IMR-90 (cell line): ENCODE data around the gene CLCN6.

Experiments
- CEBPB ChIP-seq: IDR thresholded peaks from 2 replicates; pipeline ENCODE4 v1.6.1; 2012; ENCODE audit warnings: low read depth, low read length, improper control_type of control experiment
- MAZ ChIP-seq: IDR thresholded peaks from 2 replicates; pipeline ENCODE4 v1.6.1; 2012; ENCODE audit warnings: low read depth, mild to moderate bottlenecking, low read length, improper control_type of control experiment, moderate library complexity, borderline replicate concordance
- MXI1 ChIP-seq: IDR thresholded peaks from 2 replicates; pipeline ENCODE4 v1.6.1; 2012; ENCODE audit warnings: low read depth, mild to moderate bottlenecking, low read length, moderate library complexity, borderline replicate concordance
- NFE2L2 ChIP-seq: fragments of 150-350 bp; IDR thresholded peaks from 2 replicates; pipeline ENCODE4 v1.6.1; 2016; ENCODE audit warnings: low read depth, mild to moderate bottlenecking, low read length
- POLR2A ChIP-seq: IDR thresholded peaks from 2 replicates; pipeline ENCODE4 v1.6.1; 2012; ENCODE audit warnings: mild to moderate bottlenecking, low read depth, low read length
- RAD21 ChIP-seq: IDR thresholded peaks from 2 replicates; pipeline ENCODE4 v1.6.1; 2012; ENCODE audit warnings: low read length, improper control_type of control experiment
- RCOR1 ChIP-seq: IDR thresholded peaks from 2 replicates; pipeline ENCODE4 v1.6.1; 2012; ENCODE audit warnings: mild to moderate bottlenecking, low read length, improper control_type of control experiment; ENCODE audit not compliant: insufficient replicate concordance
- RFX5 ChIP-seq: IDR thresholded peaks from 2 replicates; pipeline ENCODE4 v1.8.0; 2012; ENCODE audit warnings: low read depth, mild to moderate bottlenecking, low read length, moderate library complexity
- SMC3 ChIP-seq: fragments of 150-350 bp; IDR thresholded peaks from 2 replicates; pipeline ENCODE4 v1.6.1; 2016; ENCODE audit warnings: low read depth, mild to moderate bottlenecking, antibody characterized with exemption, low read length, moderate library complexity
- TF ChIP-seq, protein P1 (sequence below): conservative IDR thresholded peaks from 2 replicates; pipeline ENCODE4 v1.5.1; 2012; ENCODE audit warnings: mild to moderate bottlenecking, low read depth, low read length, improper control_type of control experiment
- TF ChIP-seq, protein P2 (sequence below): fragments of 150-350 bp; IDR thresholded peaks from 2 replicates; pipeline ENCODE4 v1.6.1; 2017; ENCODE audit warnings: mild to moderate bottlenecking, antibody characterized with exemption, low read length, low read depth

DNA sequence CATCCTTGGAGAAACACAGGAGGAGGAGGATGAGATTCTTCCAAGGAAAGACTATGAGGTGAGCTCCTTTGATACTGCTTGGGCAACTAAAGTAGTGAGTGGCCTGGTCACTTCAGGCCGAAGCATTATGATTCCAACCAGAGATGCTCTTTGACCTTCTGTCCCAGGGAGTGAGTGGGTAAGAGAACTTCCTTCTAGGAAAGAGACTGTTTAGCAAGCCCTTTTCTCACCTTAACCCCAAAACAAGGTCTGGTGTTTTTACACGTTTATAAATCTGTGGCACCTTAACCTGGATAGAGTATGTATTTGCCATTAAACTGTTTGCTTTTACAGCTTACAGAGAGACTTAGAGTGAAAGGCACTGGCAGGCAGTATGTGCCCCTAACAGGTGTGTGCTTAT lies 1.1 kb downstream of the CLCN6 start:
- TF ChIP-seq, protein P1, sequence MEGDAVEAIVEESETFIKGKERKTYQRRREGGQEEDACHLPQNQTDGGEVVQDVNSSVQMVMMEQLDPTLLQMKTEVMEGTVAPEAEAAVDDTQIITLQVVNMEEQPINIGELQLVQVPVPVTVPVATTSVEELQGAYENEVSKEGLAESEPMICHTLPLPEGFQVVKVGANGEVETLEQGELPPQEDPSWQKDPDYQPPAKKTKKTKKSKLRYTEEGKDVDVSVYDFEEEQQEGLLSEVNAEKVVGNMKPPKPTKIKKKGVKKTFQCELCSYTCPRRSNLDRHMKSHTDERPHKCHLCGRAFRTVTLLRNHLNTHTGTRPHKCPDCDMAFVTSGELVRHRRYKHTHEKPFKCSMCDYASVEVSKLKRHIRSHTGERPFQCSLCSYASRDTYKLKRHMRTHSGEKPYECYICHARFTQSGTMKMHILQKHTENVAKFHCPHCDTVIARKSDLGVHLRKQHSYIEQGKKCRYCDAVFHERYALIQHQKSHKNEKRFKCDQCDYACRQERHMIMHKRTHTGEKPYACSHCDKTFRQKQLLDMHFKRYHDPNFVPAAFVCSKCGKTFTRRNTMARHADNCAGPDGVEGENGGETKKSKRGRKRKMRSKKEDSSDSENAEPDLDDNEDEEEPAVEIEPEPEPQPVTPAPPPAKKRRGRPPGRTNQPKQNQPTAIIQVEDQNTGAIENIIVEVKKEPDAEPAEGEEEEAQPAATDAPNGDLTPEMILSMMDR, result no peak
- TF ChIP-seq POLR2A (no peak), RCOR1 (no peak), RAD21 (no peak), MXI1 (no peak), SMC3 (no peak), CEBPB (no peak), NFE2L2 (no peak), RFX5 (no peak), MAZ (no peak)
- TF ChIP-seq, protein P2, sequence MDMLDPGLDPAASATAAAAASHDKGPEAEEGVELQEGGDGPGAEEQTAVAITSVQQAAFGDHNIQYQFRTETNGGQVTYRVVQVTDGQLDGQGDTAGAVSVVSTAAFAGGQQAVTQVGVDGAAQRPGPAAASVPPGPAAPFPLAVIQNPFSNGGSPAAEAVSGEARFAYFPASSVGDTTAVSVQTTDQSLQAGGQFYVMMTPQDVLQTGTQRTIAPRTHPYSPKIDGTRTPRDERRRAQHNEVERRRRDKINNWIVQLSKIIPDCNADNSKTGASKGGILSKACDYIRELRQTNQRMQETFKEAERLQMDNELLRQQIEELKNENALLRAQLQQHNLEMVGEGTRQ, result no peak
